RWPE2 (cell line): ENCODE data around the gene DNAJC11.

Source experiments
- ATAC-seq: fragments of 200-7000 bp; cut with Tn5 transposase; 3 replicates; pipeline ENCODE4 v1.9.1; 2021; ENCODE audit warnings: low read depth
- DNase-seq: peaks from one replicate; pipeline ENCODE4 v3.0.0-alpha.2; 2020; ENCODE audit warnings: low spot score
- H3K27ac ChIP-seq: fragments of 450-650 bp; 2 replicates; pipeline ENCODE4 v1.5.1; 2017; ENCODE audit warnings: mild to moderate bottlenecking; ENCODE audit not compliant: poor library complexity, severe bottlenecking
- H3K27me3 ChIP-seq: fragments of 250-450 bp; sonication (Bioruptor Pico); 2 replicates; pipeline ENCODE4 v1.5.1; 2021; ENCODE audit warnings: mild to moderate bottlenecking, moderate library complexity; ENCODE audit not compliant: insufficient read depth, poor library complexity, severe bottlenecking
- H3K36me3 ChIP-seq: fragments of 250-450 bp; sonication (Bioruptor Pico); 2 replicates; pipeline ENCODE4 v1.5.1; 2020; ENCODE audit warnings: low read depth, mild to moderate bottlenecking, moderate library complexity
- H3K4me1 ChIP-seq: fragments of 250-450 bp; sonication (Bioruptor Pico); 2 replicates; pipeline ENCODE4 v1.5.1; 2021; ENCODE audit warnings: mild to moderate bottlenecking, moderate library complexity; ENCODE audit not compliant: insufficient read depth, poor library complexity, severe bottlenecking
- H3K4me3 ChIP-seq: fragments of 250-450 bp; sonication (Bioruptor Pico); 2 replicates; pipeline ENCODE4 v1.5.1; 2021; ENCODE audit warnings: mild to moderate bottlenecking, moderate library complexity; ENCODE audit not compliant: severe bottlenecking
- H3K9me3 ChIP-seq: fragments of 250-450 bp; sonication (Bioruptor Pico); 2 replicates; pipeline ENCODE4 v1.5.1; 2021; ENCODE audit warnings: mild to moderate bottlenecking, moderate library complexity; ENCODE audit not compliant: severe bottlenecking
- TF ChIP-seq, protein P1 (sequence below): fragments of 450-650 bp; IDR thresholded peaks from one replicate; pipeline ENCODE4 v1.5.1; 2017; ENCODE audit warnings: mild to moderate bottlenecking, moderate library complexity; ENCODE audit not compliant: poor library complexity, severe bottlenecking

Gene DNAJC11

DNA sequence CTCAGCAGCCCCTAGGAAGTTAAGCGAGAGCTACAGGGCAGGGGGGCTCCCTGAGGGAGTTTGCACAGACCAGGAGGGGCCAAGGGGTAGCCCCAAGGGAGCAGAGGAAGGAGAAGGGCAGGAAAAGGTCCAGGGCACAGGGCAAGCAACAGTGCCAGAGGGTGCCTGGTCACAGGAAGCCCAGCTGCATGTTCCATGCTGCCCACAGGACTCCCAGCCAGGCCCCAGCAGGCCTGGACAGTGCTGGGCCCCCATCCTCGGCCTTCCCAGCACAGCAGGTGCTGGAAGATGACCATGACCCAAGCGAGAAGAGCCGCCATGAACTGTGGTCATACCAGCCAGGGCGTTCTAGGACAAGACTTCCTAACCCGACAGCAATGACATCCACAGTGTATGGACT, 110.0 kb downstream of the DNAJC11 start:
- Histone ChIP-seq H3K36me3 (peaks cover 77% of the 10 kb centered on the region), H3K27ac (no peak overlapping the region), H3K27me3 (no peaks in the 10 kb centered on the region), H3K9me3 (no peaks in the 10 kb centered on the region), H3K4me1 (peaks cover 16% of the 10 kb centered on the region), H3K4me3 (no peak overlapping the region)
- ATAC-seq: no peak
- TF ChIP-seq, protein P1, sequence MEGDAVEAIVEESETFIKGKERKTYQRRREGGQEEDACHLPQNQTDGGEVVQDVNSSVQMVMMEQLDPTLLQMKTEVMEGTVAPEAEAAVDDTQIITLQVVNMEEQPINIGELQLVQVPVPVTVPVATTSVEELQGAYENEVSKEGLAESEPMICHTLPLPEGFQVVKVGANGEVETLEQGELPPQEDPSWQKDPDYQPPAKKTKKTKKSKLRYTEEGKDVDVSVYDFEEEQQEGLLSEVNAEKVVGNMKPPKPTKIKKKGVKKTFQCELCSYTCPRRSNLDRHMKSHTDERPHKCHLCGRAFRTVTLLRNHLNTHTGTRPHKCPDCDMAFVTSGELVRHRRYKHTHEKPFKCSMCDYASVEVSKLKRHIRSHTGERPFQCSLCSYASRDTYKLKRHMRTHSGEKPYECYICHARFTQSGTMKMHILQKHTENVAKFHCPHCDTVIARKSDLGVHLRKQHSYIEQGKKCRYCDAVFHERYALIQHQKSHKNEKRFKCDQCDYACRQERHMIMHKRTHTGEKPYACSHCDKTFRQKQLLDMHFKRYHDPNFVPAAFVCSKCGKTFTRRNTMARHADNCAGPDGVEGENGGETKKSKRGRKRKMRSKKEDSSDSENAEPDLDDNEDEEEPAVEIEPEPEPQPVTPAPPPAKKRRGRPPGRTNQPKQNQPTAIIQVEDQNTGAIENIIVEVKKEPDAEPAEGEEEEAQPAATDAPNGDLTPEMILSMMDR: no peak
- no peak for DNase-seq

DNA sequence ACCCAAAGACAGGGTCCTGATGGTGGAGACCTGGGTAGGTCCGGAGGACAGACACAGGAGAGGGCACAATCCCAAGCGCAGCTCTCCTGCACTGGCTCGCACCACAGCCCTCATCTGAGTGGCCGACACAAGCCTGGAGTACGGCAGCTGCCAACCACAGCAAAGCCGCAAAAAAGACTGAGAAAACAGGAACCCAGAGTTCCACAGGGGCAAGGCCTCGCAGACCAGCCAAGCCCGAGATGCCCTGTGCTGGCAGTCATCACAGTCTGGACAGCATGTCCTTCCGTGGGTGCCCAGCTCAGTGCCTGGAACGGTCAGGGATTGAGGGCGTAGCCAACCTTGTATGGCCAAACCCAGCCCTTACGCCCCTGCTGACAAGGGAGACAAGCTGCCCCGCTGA, 110.4 kb downstream of the DNAJC11 start:
- Histone ChIP-seq H3K36me3 (peaks cover 73% of the 10 kb centered on the region), H3K9me3 (no peaks in the 10 kb centered on the region), H3K4me3 (no peak overlapping the region), H3K4me1 (peaks cover 16% of the 10 kb centered on the region), H3K27me3 (no peaks in the 10 kb centered on the region), H3K27ac (no peak overlapping the region)
- ATAC-seq (no peak), DNase-seq (no peak)
- TF ChIP-seq, protein P1: no peak

DNA sequence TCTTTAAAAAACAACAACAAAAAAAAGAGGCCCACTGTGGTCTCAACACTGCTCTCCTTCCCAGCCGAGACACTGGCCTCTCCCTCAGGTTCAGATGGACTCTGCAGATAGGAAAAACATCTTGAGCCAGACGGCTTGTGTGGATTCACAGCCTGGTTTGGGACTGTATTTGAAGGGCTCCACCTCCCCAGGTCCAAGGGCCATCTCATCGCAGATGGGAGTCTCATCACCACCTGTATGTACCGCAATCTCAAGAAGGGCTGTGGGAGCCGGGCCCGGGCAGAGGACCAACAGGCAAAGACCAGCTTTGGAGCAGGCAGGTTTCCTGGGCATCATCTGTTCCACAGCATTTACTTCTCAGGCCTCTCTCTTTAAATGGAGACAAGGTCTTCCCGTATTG, 111.6 kb downstream of the DNAJC11 start:
- ATAC-seq (no peak), DNase-seq (no peak)
- H3K36me3 ChIP-seq: peaks cover 61% of the 10 kb centered on the region
- no peak overlapping the region for H3K4me3 ChIP-seq
- no peak overlapping the region for H3K27ac ChIP-seq
- H3K4me1 ChIP-seq: peaks cover 16% of the 10 kb centered on the region
- no peaks in the 10 kb centered on the region for H3K9me3 ChIP-seq
- TF ChIP-seq, protein P1: no peak
- no peaks in the 10 kb centered on the region for H3K27me3 ChIP-seq

DNA sequence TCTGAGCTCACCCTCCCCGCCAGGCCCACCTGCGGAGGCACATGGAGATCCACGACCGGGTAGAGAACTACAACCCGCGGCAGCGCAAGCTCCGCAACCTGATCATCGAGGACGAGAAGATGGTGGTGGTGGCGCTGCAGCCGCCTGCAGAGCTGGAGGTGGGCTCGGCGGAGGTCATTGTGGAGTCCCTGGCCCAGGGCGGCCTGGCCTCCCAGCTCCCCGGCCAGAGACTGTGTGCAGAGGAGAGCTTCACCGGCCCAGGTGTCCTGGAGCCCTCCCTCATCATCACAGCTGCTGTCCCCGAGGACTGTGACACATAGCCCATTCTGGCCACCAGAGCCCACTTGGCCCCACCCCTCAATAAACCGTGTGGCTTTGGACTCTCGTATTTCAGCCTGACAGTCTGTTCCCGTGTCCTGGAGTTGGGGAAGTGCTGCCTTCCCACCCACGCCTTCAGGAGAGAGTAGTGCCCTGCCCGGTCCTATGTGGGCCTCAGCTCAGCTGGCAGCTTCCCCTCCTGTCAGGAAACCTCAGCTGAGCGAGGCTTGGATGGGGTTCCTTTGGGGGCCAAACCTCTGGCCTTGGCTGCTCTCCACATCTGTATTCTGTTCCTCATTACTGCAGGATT, 112.6 kb downstream of the DNAJC11 start:
- Histone ChIP-seq H3K4me1 (peaks cover 16% of the 10 kb centered on the region), H3K36me3 (peaks cover 58% of the 10 kb centered on the region), H3K4me3 (no peak overlapping the region), H3K9me3 (no peaks in the 10 kb centered on the region), H3K27ac (peak overlapping the region; percentile 60), H3K27me3 (no peaks in the 10 kb centered on the region)
- TF ChIP-seq, protein P1: no peak
- ATAC-seq (no peak), DNase-seq (no peak)

DNA sequence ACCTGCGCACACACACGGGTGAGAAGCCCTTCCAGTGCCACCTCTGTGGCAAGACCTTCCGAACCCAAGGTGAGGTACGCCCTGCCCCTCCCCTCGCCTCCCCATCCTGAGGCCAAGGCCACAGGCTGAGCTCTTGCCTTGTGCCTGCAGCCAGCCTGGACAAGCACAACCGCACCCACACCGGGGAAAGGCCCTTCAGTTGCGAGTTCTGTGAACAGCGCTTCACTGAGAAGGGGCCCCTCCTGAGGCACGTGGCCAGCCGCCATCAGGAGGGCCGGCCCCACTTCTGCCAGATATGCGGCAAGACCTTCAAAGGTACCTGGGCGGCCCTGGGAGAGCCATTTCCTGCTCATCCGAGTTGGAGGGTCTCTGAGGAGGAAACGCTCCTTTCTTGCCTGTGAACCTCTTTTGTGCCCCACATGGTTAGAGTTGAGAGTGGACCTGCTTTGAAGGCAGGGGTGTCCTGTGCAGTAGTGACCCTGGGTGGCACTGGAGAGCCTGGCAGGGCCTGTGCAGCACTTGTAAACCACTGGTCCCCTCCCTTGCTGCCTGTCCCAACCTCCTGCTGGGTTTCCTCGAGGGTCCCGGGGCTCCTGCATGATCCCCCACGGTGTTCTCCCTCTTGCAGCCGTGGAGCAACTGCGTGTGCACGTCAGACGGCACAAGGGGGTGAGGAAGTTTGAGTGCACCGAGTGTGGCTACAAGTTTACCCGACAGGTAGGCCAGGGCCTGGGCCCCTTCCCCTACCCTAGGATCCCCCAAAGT, 113.3 kb downstream of the DNAJC11 start:
- Histone ChIP-seq H3K9me3 (no peaks in the 10 kb centered on the region), H3K4me3 (no peak overlapping the region), H3K36me3 (peaks cover 54% of the 10 kb centered on the region), H3K4me1 (peaks cover 16% of the 10 kb centered on the region), H3K27me3 (no peaks in the 10 kb centered on the region), H3K27ac (peak overlapping the region; percentile 60)
- ATAC-seq: peak; percentile 17
- no peak for DNase-seq
- TF ChIP-seq, protein P1: no peak
